ENCODE measurements around the gene CHN1.

CHN1 gene

GRCh38 chr2:174918886-174919526 is 86.2 kb downstream of the CHN1 start:
- DNase-seq, result no peak

- no peak for DNase-seq
Measured at GRCh38 chr2:174916270-174916930, 88.8 kb downstream of the CHN1 start.

DNA sequence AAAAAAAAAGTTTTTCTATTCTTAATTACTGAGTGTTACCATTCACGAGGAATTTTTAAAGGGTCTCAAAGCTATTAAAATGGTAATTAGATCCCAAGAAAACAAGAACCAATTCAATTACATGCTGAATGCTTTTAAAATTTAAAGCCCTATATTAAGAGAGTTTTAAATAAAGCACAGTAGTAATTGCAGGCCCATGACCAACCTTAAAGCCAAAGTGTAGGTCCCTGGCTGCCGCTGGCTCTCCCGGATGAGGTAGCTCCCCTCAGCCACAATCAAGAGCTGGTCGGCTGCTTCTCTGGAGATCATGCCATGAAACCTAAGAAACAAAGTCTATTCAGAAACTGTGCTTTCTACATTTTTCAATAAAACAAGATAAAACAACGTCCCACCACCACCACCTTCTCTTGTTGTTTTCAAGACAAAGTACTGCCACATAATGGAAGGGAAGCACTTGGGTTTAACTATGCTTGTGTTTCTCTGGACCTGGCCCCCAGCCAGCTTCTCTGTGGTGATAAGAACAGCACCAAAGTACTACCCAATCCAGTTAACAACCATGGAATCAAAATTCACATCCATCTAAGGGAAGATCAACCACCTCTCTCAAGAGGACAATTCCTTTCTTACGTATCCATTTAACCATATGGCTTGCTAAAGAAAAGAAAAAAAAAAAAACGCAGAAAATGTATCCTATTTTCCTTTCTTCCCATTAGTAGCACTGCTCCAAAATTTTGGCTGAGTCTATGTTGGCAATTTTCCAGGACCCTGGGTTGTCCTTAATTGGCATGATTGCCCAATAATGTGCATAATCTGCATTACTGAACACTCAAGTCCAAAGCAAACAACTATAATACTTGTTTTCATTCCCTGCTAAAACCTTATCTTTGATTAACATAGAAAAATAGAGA is 90.1 kb downstream of the CHN1 start:
- DNase-seq, result no peak

DNA sequence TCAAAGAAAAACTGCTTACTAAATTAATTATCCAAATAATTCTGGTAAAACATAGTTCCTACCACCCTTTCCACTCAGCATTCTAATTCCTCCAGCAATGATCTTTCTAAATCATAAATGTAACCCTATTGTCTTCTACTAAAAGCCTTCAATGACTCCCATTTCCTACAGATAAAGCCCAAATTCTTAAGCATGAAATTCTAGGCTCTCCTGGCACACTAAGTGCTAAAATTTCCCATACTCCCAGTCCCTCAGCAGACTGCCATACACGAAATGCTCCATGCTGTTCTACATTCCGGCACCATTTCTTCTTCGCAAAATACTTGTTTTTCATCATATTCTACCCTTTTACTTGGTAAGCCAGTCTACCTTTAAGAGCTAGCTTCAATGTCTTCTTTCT is 96.9 kb downstream of the CHN1 start:
- no peak for DNase-seq

GRCh38 chr2:174903264-174903556 is 102.0 kb downstream of the CHN1 start:
- no peak for DNase-seq

DNA sequence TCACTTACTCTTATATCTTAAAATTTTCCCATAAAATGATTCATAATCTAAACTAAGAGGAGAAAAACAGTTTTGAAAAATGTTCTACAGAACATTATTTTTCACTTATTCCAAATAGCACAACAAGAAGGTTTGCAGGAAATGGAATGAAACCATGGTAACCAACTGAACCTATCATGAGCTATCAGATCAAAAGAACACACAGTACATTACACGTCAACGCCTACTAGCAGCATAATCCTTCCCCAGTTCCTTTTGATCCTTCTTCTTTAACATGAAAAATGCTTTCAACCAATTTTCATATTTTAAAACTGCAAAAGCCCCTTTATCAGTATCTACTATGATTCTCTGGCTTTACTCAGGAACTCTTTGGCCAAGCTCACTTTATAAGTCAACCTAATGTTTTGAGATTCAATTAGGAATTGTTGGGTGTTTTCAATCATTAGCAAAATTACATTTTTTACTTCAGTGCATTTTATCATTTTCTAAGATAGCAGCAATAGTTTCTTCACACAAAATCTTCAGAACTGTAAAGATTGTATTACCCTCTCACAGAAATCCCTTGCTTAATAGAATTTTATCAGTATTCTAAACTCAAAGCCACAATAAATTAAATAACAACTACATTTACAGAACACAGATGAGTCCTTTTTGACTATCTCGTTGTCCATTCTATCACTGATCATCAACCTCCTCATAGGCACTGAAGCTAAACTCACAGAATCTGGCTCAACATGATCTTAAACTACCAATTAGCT is 102.5 kb downstream of the CHN1 start:
- DNase-seq, result no peak

DNA sequence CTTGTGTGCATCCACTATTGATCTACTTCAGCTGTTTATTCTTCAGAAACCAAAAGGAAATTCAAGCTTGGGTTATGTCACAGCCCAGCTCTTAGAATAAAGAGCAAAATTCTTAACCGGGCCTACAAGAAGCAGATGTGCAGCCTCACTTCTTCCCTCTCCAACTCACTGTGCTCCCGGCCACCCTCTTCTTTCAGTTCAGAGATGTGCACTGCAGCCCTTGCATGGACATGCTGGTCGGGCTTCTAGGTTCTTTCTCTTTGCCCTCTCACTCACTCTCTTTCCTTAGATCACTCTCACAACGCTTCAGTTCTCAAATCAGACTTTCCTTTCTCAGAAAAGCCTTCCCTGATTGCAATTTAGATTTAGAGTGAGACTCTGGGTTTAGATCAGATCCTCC is 104.1 kb downstream of the CHN1 start:
- no peak for DNase-seq

DNA sequence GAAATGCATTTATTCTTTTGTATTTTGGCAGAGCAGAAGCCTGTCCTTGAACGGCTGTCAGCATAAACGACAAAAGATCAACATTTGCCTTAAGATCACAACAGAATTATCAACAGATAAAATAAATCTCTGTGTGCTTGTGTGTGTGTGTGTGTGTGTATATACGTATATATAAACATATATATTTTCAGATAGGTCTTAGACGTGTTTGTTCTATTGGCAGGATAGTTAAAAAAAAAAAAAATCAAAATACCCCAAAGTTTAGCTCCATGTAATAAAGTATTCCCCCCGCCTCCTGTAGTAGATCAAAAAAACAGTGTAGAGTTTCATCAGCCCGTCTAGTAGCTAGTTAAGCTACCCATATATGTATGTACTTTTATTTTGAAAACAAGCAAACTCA is 107.9 kb downstream of the CHN1 start:
- no peak for DNase-seq

GRCh38 chr2:174893018-174893417 is 112.2 kb downstream of the CHN1 start:
- no peak for DNase-seq

DNA sequence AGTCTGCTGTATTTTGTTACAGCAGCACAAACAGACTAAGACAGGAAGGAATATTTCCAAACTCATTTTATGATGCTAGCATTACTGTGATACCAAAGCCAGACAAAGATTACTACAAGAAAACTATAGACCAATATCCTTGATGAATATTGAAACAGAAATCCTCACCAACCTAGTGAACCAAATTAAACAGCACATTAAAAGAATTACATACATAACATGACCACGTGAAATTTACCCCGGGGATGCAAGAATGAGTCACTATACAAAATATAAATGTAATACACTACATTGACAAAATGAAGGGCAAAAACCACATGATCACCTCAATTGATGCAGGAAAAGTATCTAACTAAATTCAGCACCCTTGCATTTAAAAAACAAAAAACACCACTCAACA is 112.6 kb downstream of the CHN1 start:
- DNase-seq, result no peak

DNA sequence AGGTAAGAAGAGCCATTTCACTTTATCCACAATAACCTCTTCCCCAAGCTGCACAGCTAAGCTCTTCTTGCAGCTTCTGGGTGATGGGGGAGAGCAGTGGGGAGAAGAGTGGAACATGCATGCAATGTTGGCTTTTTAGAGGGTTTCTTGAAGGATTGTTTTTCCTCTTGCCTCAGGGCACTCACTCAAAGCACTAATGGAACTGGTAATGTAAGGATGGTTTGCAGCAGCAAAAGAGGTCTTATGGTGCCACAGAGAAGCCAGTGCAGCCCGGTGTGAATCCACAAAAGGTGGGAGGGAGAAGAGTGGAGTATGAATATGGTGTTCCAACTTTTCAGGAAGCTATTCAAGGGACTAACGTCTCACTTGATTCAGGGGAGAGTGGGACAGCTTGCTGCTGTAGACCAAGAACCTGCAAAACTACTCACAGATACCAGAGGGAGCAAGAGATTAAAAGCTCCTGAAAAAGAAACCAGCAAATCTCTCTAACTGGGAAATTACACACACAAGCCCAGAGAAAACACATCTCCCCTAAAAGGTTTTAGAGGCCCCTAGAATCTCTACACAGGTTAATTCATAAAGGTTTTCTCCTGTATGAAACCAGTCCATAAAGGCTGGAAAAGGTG is 116.4 kb downstream of the CHN1 start:
- DNase-seq, result no peak

GRCh38 chr2:174888146-174888545 is 117.0 kb downstream of the CHN1 start:
- DNase-seq, result no peak

DNA sequence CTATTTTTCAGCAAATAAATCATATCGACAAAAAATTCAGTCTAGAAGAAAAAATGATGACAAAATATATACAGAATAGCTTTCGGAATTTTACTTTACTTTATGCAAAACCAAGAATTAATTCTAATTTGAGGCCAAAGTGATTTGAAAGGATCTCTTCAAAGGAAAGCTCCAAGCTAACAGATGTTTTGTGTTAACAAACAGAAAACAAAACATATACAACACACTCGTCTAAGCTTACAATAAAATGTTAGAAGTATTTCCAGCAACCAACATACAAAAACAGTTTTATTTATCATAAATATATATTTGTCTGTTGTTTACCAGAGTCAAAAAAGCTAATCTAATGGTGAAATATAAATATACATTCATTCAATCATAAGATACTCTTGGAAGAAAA is 122.8 kb downstream of the CHN1 start:
- DNase-seq, result no peak

- DNase-seq, result no peak
Measured at GRCh38 chr2:174881678-174882077, 123.5 kb downstream of the CHN1 start.

DNA sequence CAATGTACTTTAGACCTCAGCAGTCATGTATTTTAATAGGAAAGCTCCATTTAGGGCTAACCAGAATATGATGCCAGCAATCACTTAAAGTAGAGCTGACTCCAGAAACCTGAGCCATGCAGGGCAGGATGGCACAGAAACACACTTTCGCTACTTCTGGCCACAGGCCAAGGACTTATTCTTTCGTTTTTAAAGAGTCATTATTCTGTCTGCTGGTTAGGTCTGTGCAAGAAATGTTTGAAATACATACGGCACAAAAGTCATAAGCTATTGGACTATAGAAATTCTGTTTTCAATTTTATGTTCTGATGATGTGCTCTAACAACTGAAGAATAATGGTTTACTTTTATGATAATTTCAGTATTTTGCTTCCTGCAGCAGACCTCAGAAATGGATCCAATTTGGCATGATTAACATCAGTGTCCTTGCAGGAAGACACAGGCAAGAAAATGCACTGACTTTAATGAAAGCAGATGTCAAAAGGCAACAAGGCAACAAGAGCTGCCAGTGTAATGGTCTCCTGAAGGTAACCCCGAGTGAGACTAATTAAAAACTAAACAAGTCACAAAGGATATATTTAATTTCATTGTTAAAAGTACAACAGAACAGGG is 126.5 kb downstream of the CHN1 start:
- no peak for DNase-seq

GRCh38 chr2:174877751-174878150 is 127.4 kb downstream of the CHN1 start:
- DNase-seq, result no peak

- DNase-seq, result no peak
Measured at GRCh38 chr2:174877301-174877700, 127.9 kb downstream of the CHN1 start.

GRCh38 chr2:174874085-174874484 is 131.1 kb downstream of the CHN1 start:
- DNase-seq, result no peak

- no peak for DNase-seq
Measured at GRCh38 chr2:174873471-174873870, 131.7 kb downstream of the CHN1 start.

GRCh38 chr2:174870787-174871186 is 134.4 kb downstream of the CHN1 start:
- DNase-seq, result no peak

DNA sequence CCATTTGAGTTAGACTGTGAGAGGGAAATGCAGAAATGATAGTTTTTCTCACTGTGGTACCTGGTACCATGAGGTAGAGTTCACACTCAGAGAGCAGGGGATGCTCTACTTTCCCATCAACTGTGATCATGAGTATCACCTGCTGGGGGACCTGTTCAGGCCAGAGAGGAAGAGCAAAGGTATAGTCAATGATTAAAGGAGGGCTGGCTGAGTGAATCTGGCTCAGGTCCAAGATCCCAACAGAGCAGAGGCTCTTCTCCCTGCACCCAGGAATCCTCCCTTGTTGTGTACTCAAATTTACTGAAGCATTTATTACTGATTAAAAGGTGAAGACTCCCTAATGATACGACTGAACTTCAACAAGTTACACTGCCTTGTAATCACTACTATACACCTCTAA is 136.3 kb downstream of the CHN1 start:
- DNase-seq, result no peak

GRCh38 chr2:174866421-174866820 is 138.8 kb downstream of the CHN1 start:
- no peak for DNase-seq
